Measurements from ENCODE around the gene TOE1. TPM values are rescaled to one million over a fixed set of nuclear protein-coding genes. Genes with fewer than 3 reads are reported as not detected.

The TOE1 gene
- total and polyA plus RNA-seq, 9 of the 15 experiments (the other 6 are each of a cell fraction or from before 2014, with no cell fraction given), result 32.1 to 85.7 (median 38.0) TPM

DNA sequence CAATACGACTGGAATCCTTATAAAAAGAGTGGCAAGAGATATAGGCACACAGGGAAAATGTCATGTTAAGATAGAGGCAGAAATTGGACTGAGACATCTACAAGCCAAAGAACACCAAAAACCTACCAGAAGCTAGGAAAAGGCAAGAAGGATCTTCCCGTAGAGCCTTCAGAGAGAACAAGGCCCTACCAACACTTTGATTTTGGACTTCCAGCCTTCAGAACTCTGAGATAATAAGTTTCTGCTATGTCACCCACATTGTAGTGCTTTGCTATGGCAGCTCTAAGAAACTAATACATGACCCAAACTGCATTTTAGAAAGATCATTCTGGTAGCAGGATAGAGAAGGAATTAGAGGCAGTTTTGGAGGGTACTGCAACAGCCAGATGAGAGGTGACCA, 24.3 kb downstream of the TOE1 start:
- H3K36me3 ChIP-seq (ENCODE audit: control insufficient read depth, insufficient read depth, low read length), result no peaks in the 10 kb centered on the region
- no TSS peak for BruUV-seq (replicated peaks)
- intact Hi-C loops (cut with micrococcal nuclease), result no loop called here
- ChIA-PET CTCF (ENCODE audit: low intra/inter-chr PET ratio) (interaction anchor here (0.8 kb wide), 1 partner anchor 129 kb away, joined by 3 read pairs; no protein-coding TSS in a partner anchor), POLR2A (interaction anchor here (0.7 to 1.4 kb wide), 4 partner anchors 12 to 129 kb away, joined by 3 read pairs; no protein-coding TSS in a partner anchor)
- ATAC-seq, result no peak
- no peaks in the 10 kb centered on the region for H3K79me2 ChIP-seq (ENCODE audit: control insufficient read depth, insufficient read depth, low read length)
- no peaks in the 10 kb centered on the region for H3K9me1 ChIP-seq (ENCODE audit: control insufficient read depth, insufficient read depth, low read length)
- H3K9ac ChIP-seq (ENCODE audit: insufficient read depth in 1 of 2, low read depth in 2 of 2, low read length in 2 of 2), result no peak overlapping the region
- no peak overlapping the region for H3K27ac ChIP-seq (ENCODE audit: extremely low read depth, low read depth, low read length)
- H3K4me1 ChIP-seq (replicated peaks in 1 of 2; ENCODE audit: control insufficient read depth in 2 of 2, insufficient read depth in 2 of 2, low read length in 2 of 2), result peaks cover 0 to 3% of the 10 kb centered on the region in 2 experiments; a peak in 1 of 5 replicates
- no peaks in the 10 kb centered on the region for H4K20me1 ChIP-seq (replicated peaks; ENCODE audit: control insufficient read depth, insufficient read depth, low read length)
- in situ Hi-C loops (cut with MboI), result no loop called here
- H3K27me3 ChIP-seq (ENCODE audit: control insufficient read depth in 2 of 2, insufficient read depth in 2 of 2, low read length in 2 of 2), result no peaks in the 10 kb centered on the region
- no peak for DNase-seq (ENCODE audit: extremely low read depth in 1 of 4, low spot score in 3 of 4)
- FAIRE-seq, result no peak
- H2AFZ ChIP-seq (ENCODE audit: low read depth, low read length), result no peak overlapping the region
- no peaks in the 10 kb centered on the region for H3K9me3 ChIP-seq (replicated peaks; ENCODE audit: control insufficient read depth, insufficient read depth, low read depth, low read length)
- 34% methylated on average over 2 of the region's 2 CpGs for WGBS (ENCODE audit: insufficient coverage, low coverage, missing lambda C conversion rate)
- H3K4me2 ChIP-seq (ENCODE audit: insufficient read depth, low read length), result no peak overlapping the region
- TF ChIP-seq SIX5 (IDR thresholded peaks at IDR 0.05; ENCODE audit: borderline replicate concordance in 1 of 2, insufficient read depth in 1 of 2, low read depth in 1 of 2, low read length in 2 of 2) (no peak), PURB (CRISPR knock-in tag; IDR thresholded peaks at IDR 0.05; ENCODE audit: low read depth) (no peak), MIER1 (IDR thresholded peaks at IDR 0.05; ENCODE audit: low read depth) (no peak), ZNF282 (CRISPR knock-in tag; IDR thresholded peaks at IDR 0.05) (no peak), POLR2AphosphoS2 (IDR thresholded peaks at IDR 0.05; ENCODE audit: low read length) (no peak), ZNF121 (CRISPR knock-in tag; conservative IDR thresholded peaks at IDR 0.05) (no peak), PHF20 (IDR thresholded peaks at IDR 0.05; ENCODE audit: partially characterized antibody) (no peak), ZNF778 (CRISPR knock-in tag; IDR thresholded peaks at IDR 0.05) (no peak), CHCHD3 (CRISPR knock-in tag; IDR thresholded peaks at IDR 0.05) (no peak), KAT7 (CRISPR knock-in tag; IDR thresholded peaks at IDR 0.05; ENCODE audit: borderline replicate concordance) (no peak)
- H3K4me3 ChIP-seq, result no peak overlapping the region

Measured in K562 (cell line).